AML-193 (cell line): ENCODE data around the gene WIPF2.
"Not testable (repeated sequence)": the region's sequence is repeated elsewhere in the genome, so short reads cannot be mapped to it uniquely, and the experiment has no call there.

Experiments used
- DNase-seq, 2 experiments: peaks; one replicate each; lab custom pipeline; 2025; lab: John Stamatoyannopoulos, UW

WIPF2 gene

DNA sequence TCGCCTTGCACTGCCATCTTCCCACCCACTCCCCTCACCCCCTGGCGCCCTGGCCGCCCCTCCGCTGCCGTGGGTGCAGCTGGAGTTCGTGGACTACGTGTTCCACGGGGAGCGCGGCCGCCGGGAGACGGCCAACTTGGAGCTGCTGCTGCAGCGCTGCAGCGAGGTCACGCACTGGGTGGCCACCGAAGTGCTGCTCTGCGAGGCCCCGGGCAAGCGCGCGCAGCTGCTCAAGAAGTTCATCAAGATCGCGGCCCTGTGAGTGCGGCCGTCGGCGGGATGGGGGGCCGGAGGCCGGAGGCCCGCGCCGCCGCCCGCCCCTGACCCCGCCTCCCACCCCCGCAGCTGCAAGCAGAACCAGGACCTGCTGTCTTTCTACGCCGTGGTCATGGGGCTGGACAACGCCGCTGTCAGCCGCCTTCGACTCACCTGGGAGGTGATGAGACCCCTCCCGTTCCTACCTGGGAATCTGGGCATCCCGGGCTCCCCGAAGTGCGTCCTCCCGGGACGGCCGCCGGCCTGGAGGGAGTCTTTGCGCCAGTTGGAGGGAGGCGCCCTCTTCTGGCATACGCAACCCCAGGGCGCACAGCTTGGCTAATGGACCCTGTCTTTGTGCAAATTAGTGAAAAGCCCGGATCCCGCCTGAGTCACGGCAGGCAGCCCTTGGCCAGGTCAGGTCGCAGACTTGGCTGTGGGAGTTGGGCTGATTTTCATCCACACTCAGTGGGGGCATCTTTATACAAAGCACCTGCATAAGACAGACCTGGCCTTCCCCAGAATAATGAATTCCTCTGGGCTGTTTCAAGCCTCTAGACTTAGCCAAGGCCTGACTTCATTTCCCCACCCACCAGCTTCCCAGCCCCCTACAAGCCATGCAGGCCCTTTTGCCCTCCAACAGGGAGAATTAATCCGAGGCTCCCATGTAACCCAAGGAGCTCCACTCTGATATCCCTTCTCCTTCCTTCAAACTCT lies 27.6 kb upstream of the WIPF2 start:
- peak; percentile 66 to 71 for DNase-seq

DNA sequence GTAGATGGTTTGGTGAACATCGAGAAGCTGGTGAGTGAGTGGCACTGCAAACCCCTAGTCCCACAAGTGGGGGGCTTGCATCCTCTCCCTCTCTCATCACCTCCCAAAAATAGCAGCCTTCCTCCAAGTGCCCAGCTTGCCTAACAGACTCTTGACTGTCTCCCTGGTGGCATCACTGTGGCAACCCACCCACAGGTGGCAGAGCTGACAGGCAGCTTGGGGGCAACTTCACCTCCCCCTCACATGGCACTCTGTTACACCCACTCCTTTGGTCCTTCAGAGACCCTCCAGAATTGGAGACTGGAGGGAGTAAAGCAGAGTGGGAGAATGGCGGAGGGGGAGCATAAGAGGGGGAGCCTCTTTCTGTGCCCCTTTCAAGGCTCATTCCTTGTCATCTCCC lies 26.1 kb upstream of the WIPF2 start:
- no peak for DNase-seq

DNA sequence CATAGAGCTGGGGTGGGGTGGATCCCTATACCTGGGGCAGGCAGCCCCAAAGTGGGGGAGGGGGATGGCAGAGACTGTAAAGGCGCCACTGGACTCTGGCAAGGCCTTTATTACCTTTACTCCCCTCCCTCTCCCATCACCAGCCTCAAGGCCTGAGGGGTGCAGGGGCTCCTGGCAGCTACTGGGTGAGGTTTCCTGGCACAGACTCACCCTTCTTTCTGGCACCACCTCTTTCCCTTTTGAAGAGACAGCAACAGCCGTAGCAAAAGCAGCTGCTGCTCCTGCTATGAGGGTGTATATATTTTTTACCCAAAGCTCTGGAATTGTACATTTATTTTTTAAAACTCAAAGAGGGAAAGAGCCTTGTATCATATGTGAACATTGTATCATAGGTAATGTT lies 24.3 kb upstream of the WIPF2 start:
- DNase-seq: no peak

DNA sequence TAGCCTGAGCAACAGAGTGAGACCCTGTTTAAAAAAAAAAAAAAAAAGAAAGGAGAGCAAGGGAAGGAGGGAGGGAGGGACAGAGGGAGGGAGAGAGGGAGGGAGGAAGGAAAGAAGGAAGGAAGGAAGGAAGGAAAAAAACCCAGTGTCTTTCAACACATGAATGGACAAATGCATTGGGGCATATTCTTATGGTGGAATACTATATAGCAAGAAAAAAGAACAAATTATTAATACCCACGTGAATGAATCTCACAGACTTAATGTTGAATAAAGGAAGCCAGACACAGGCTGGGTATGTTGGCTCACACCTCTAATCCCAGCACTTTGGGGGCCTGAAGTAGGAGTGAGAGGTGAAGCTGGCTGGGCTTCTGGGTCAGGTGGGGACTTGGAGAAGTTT lies 21.6 kb upstream of the WIPF2 start:
- no peak for DNase-seq

DNA sequence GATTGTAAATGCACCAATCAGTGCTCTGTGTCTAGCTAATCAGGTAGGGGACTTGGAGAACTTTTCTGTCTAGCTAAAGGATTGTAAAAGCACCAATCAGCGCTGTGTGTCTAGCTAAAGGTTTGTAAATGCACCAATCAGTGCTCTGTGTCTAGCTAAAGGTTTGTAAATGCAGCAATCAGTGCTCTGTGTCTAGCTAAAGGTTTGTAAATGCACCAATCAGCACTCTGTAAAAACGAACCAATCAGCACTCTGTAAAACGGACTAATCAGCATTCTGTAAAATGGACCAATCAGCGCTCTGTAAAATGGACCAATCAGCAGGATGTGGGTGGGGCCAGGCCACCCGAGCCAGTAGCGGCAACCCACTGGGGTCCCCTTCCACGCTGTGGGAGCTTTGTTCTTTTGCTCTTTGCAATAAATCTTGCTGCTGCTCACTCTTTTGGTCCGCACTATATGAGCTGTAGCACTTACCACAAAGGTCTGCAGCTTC lies 21.1 kb upstream of the WIPF2 start:
- not testable (repeated sequence) for DNase-seq

DNA sequence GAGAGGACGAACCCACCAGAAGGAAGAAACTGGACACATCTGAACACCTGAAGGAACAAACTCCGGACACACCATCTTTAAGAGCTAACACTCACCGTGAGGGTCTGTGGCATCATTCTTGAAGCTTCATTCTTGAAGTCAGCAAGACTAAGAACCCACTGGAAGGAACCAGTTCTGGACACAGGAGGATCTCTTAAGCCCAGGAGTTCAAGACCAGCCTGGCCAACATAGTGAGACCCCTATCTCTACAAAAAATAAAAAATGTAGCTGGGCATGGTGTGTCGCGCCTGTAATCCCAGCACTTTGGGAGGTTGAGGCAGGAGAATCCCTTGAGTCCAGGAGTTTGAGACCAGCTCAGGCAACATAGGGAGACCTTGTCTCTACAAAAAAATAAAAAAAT lies 20.5 kb upstream of the WIPF2 start:
- no peak for DNase-seq

DNA sequence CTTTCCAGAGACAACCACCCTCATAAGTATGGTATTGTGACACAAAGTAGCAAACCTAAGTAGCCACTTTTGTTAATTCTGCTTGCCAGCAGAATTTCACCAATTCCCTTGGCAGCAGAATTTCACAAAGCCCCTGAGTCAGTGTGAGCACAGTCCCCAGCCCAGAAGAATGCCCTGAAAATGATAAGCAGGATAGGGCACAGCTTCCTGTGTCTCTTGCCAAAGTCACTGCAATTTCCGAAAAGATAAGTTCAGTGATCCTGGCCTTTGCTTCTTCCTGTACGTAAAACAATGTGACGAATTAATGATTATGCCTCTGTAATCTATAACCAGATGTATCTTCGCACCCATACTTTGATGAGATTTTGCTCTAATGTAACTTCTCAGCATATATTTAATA lies 16.0 kb upstream of the WIPF2 start:
- peak; percentile 27 to 29 for DNase-seq

DNA sequence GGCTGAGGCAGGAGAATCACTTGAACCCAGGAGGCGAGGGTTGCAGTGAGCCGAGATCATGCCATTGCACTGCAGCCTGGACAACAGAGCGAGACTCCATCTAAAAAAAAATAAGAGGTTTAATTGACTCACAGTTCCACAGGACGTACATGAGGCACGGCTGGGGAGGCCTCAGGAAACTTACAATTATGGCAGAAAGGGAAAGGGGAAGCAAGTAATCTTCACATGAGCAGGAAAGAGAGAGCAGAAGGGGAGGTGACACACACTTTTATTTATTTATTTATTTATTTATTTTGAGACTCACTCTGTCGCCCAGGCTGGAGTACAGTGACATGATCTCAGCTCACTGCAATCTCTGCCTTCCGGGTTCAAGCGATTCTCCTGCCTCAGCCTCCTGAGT lies 12.9 kb upstream of the WIPF2 start:
- not testable (repeated sequence) for DNase-seq

DNA sequence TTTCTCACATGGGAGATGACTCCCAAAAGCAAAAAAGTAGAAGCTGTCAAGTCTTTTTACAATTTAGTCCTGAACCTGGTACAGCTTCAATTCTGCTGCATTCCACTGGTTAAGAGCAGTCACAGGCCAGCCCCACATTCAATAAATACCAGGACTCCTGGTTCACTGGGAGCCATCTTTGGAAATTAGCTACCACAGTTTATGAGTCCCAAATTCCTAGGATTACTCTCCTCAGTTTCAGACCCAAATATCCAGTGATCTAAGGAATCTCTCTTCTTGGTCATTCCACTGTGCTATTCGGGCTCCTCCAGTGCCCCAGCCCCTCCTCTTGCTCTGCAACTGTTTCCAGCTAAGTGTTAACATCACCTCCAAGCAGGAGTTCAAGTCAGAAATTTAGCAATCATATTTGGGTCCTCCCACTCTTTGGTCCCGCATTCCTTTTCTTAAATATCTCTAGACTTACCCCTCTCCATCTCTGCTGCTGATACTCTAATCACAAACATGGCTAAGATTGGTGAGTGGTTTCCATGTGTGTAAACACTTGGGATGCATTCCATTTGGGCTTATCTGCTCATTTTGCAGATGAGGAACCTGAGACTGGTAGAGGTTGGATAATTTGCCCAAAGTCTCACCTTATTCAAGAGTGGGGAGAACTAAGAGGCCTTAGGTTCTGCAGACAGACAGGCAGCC lies 9.6 kb upstream of the WIPF2 start:
- no peak for DNase-seq

DNA sequence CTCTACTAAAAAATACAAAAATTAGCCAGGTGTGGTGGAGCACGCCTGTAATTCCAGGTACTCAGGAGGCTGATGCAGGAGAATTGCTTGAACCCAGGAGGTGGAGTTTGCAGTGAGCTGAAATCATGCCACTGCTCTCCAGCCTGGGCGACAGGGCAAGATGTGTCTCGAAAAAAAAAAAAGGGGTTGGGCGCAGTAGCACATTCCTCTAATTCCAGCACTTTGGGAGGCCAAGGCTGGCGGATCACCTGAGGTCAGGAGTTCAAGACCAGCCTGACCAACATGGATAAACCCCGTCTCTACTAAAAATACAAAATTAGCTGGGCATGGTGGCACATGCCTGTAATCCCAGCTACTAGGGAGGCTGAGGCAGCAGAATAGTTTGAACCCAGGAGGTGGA lies 5.2 kb upstream of the WIPF2 start:
- not testable (repeated sequence) for DNase-seq

DNA sequence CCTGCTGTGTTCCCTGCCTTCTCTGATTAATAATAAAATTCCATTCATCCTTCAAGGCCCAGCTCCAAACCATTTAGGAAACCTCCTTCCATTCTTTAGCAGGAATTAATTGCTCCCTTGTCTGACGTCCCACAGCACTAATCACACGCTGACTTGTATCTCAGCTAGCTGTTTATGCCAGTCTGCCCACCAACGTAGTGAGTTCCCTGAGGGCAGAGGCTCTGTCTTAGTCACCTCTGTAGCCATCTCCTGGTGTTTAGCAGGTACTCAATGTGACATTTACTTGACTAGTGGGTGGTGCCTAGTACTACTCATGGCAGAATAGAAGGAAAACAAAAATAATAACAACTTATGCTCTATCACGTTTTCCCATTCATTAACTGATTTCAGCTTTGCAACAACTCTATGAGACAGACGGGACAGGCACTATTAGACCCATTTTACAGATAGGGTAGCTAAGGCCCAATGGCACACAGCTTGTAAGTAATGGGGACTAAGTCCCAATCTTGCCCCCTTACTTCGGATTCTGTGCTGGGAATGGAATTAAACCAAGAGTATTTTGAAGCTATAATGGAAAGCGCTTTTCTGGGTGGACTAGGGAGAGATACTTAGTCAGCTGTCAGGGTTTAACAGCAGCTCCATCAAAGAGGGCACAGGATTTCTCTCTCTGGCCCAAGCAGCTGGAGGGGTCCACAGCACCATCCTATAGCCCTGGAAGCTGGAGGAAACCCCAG lies 931 bp upstream of the WIPF2 start:
- no peak for DNase-seq

DNA sequence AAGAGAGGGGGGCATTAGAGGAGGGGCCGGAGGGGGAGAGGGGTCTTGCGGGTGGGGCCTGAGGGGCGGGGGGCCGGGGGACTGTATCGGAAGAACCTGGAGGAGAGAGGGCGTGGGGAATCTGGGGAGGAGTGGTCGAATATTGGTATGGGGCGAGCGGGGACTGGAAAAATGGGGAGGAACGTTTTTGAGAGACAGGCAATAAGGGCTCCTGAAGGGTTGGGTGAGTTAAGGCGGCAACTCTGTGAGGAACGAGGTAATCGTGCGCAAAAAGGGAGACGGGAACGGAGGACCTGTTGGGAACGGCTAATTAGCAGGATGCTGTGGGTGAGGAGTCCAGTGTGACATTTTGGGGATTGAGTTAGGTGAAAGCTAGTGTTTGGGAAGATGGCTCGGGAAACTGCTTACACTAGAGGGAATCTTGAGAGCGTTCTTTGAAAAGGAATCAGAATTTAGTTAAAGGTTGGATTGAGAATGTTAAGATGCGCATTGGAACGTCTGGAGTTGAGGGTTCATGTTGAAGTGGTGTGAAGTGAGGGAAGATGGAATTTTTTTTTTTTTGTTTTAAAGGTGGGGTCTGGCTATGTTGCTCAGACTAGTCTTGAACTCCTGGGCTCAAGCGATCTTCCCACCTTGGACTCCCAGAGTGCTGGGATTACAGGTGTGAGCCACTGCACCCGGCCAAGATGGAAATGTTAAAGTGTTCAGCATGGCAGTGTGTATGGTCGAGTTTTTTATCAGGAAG lies 662 bp downstream of the WIPF2 start:
- DNase-seq: peak; percentile 32 to 36

DNA sequence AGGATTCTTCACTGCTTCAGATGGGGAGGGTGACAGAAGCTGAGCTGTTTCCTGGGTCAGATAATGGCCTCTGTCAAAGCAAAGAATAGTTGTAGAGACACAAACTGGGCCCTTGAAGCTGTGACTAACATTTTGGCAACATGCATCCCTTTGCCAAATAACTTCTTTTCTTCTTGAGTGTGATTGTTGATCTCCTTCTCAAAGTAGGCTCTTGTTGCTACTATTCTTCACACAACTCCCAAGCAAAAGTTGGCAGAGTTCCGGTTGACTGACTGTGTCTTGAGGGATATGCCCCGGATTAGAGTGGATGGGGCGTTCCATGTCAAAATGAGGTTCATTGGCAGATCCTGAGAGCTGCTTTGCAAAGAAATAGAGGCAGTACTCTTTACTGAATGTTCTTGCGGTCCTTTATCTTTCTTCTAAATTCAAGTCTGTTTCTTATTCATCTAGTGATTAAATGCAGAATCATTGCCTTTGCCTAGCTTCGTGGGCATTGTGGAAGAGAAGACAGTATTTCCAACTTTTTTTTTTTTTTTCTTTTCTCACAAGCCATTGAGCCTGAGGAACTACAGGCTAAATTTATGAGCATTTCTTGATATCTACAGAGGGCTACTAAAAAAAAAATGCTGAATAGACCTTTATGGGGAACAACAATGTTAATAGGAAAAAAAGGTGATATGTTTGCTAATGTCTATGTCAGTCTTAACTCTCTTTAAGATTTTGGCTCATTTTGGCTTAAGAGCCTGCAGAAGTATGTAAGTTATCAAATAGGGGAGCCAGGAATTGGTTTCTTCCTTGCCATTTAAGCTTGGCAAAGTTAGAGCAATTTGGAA lies 5.8 kb downstream of the WIPF2 start:
- DNase-seq: no peak

DNA sequence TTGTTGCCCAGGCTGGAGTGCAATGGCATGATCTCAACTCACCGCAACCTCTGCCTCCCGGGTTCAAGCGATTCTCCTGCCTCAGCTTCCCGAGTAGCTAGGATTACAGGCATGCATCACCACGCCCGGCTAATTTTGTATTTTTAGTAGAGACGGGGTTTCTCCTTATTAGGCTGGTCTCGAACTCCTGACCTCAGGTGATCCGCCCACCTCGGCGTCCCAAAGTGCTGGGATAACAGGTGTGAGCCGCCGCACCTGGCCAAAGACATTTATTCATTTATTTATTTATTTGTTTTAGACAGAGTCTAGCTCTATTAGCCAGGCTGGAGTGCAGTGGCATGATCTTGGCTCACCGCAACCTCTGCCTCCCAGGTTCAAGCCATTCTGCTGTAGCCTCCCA lies 10.0 kb downstream of the WIPF2 start:
- DNase-seq: not testable (repeated sequence)

DNA sequence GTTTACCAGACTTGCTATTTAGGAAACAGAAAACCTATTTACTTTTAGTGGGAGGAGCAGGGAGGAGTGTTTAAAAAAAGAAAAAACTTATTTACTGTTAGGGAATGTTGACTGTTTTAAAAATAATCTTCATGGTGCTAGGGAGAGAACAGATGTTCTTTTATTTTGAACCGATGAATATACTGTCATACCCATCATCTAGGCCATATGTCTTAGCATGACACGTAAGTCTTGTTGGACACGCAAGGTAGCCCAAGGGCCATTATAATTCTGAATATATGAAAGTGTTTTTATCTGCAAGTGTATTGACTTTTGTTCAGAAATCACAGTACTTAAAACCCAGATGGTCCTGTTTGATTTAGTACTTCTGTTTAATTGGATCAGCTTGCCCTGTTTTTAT lies 11.6 kb downstream of the WIPF2 start:
- DNase-seq: no peak

DNA sequence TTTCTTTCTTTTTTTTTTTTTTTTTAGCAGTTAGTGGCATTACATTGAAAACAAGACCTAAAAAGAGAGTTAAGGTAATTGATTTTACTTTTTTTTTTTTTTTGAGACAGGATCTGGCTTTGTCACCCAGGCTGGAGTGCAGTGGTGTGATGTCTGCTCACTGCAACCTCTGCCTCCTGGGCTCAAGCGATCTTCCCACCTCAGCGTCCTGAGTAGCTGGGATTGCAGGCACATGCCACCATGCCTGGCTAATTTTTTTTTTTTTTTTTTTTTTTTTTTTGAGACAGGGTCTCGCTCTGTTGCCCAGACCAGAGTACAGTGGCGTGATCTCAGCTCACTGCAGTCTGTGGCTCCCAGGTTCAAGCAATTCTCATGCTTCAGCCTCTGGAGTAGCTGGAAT lies 12.8 kb downstream of the WIPF2 start:
- not testable (repeated sequence) for DNase-seq

DNA sequence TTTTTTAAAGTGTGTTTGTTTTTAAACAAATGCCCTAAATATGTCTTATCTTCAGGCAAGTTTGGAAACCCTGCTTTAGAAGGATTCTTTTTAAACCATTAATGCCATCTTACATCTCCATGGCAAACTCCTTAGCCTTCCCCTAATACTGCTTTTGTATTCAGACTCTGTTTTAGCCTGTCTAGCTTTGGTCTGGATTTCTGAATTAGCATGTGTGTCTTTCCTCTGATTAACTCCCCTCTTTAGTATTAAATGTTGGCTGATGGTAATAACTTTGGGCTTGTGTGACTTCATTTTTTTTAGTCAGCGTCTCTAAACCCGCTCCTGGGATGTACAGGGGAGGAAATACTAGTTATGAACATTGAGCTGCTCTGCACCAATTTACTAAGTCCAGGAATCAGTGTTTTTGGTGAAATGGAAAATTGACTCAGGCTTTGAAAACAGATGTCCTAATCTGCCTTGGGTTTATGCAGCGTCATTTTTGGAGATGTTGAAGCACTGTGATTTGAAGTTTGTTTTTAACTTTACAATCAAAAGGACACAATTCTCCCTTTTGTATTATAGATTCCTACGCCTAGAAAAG lies 22.2 kb downstream of the WIPF2 start:
- DNase-seq: no peak

DNA sequence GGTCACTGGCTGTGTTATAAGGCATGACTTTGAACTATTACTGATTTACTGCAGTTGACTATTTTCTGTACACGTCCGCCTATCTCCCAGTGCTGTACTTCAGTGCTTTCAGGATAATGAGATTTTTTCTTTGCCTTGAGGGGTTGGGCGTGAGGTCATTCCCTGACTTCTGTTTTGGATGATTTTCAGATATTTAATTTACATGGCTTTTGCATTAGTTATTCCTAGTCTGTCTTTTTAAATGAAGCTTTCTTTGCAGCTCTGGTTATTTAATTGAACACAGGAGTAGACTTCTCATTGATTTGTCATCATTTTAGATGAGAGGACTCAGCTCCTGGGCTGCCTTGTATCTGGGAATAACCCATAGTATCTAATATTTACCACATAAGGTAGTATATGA lies 23.7 kb downstream of the WIPF2 start:
- no peak for DNase-seq

DNA sequence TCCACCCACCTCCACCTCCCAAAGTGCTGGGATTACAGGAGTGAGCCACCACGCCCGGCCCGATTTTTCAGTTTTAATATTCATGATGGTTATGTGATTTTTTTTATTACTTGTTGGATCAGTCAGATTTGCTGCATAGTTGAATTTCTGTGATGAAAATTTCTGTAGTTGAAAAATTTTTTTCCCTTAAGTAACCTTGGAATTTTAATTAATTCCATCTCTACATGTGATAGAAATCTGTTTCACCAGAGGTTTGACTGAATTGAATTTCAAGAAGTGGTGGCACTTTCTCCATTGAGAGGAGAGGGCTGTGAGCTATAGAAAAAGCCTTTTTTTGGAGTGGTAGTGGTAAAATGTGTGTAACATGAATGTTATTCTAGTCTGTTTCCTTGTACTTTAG lies 24.7 kb downstream of the WIPF2 start:
- DNase-seq: no peak

DNA sequence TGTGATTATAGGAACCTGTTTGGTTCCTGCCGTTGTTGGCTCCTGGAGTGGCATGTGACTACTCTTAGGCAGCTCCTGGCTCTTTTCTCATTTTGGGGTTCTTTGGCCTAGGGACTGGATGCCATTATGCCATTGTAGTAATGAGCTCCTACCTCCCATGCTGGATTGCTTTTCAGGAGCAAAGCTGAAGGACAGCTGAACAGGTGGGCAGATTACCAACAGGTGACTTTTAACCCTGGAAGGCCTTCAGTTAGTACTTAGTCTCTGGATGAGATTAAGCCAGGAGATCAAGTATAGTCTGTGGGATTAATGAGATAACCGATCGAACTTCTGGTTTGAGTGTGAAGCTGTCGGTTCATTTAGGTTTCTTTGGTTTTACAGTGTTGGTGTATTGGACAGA lies 25.2 kb downstream of the WIPF2 start:
- DNase-seq: no peak
